ENCODE data around the gene C1orf115. TPM values are rescaled to one million over a fixed set of nuclear protein-coding genes. Genes with fewer than 3 reads are reported as not detected.

C1orf115 gene
- total and polyA plus RNA-seq, 7 experiments from 2014 or later: 0.17 to 3.2 (median 1.8) TPM

Other genes starting within 250 kb of the C1orf115 start
- gene MARK1, start 162.2 kb upstream of the C1orf115 start, total RNA-seq: not detected
- not detected for gene MARK1, start 162.2 kb upstream of the C1orf115 start, polyA plus RNA-seq
- 1 to 10 TPM in 1 of 5 experiments, not detected in 4; 1.1 TPM for gene MTARC2, start 58.0 kb downstream of the C1orf115 start, total RNA-seq
- not detected for gene MTARC2, start 58.0 kb downstream of the C1orf115 start, polyA plus RNA-seq
- gene MTARC1, start 96.5 kb downstream of the C1orf115 start, total RNA-seq: 10 to 100 TPM in 1 of 5 experiments, 1 to 10 TPM in 1, not detected in 3; 1.1 to 14.5 TPM
- gene MTARC1, start 96.5 kb downstream of the C1orf115 start, polyA plus RNA-seq: not detected
- 10 to 100 TPM in 1 of 5 experiments, 1 to 10 TPM in 2, under 1 TPM in 1, not detected in 1; 0.27 to 11.0 (median 2.1) TPM for gene HLX, start 189.1 kb downstream of the C1orf115 start, total RNA-seq
- not detected for gene HLX, start 189.1 kb downstream of the C1orf115 start, polyA plus RNA-seq

Data from naive thymus-derived CD4-positive, alpha-beta T cell (primary cell).